Measurements from ENCODE around the gene FBF1. TPM values are rescaled to one million over a fixed set of nuclear protein-coding genes. Genes with fewer than 3 reads are reported as not detected.

FBF1 gene
- total and polyA plus RNA-seq, 2 of the 4 experiments (the other 2 are of a cell fraction): 4.5 to 8.0 TPM

DNA sequence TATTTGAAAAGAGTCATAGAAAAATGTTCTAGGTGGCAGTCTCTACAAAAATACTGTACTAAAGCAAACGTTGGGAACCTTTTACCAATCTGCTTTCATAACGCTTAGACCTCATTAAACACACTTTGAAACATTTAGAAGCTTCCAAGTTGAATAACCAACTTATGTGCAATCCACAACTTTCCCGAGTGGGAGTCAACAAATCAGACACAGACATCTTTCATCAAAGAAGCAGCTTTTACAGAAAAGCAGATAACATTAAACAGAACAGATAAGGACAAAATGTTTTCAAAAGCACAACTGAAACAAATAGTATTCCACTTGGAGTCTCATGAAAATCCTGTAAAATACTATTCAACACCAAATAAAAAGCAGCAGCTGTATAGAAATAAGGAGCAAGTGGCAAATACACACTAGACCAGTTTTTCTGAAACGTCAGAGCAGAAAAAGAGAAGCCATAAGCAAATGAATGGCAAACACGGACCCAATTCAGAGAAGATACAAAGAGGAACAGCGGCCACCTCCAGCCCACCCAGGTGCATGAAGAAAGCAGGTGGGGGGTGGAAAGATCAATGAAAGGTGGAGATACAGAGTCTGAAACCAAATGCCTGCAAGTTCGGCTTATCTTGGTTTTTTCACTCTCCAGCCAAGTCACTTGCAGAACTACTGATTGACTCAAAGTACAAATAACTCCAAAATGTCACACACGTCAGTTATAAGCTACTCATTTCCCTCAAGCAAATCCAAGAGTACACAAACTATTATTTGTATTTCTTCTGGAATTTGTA, 18.4 kb upstream of the FBF1 start:
- Histone ChIP-seq H3K4me2 (ENCODE audit: low read depth, low read length) (no peak overlapping the region), H3K9ac (ENCODE audit: low read depth, low read length) (no peak overlapping the region), H3K9me1 (ENCODE audit: insufficient read depth, low read length) (no peaks in the 10 kb centered on the region; the same call in 1 of the 2 replicates), H2BK5ac (ENCODE audit: low read depth, low read length, poor library complexity, severe bottlenecking) (no peak overlapping the region), H2BK20ac (ENCODE audit: low read depth, low read length) (no peak overlapping the region), H3K4ac (ENCODE audit: low read depth, low read length) (no peak overlapping the region), H3K36me3 (ENCODE audit: control insufficient read depth, insufficient read depth, low read length) (peaks cover 18% of the 10 kb centered on the region), H3K23ac (ENCODE audit: low read depth, low read length) (no peak overlapping the region), H4K8ac (ENCODE audit: low read depth in 2 of 2, low read length in 2 of 2) (no peak overlapping the region), H3K4me1 (ENCODE audit: control insufficient read depth, insufficient read depth, low read length) (0 out of 2 replicates have a peak, but pooled peaks cover 2% of the 10 kb centered on the region), H3K27me3 (ENCODE audit: control insufficient read depth, insufficient read depth, low read length) (no peaks in the 10 kb centered on the region), H4K91ac (ENCODE audit: insufficient read depth, low read depth, low read length) (no peak overlapping the region), H2BK120ac (ENCODE audit: low read depth, low read length) (no peak overlapping the region), H3K4me3 (ENCODE audit: insufficient read depth, low read depth, low read length) (no peak overlapping the region), H2AK5ac (ENCODE audit: low read depth, low read length) (no peak overlapping the region), H3K56ac (ENCODE audit: extremely low read depth, insufficient read depth, low read length) (no peak overlapping the region), H2AFZ (replicated peaks; ENCODE audit: low read length, poor library complexity) (no peak overlapping the region), H2AK9ac (replicated peaks; ENCODE audit: low read depth, low read length, poor library complexity) (no peak overlapping the region), H4K20me1 (ENCODE audit: insufficient read depth, low read length) (peaks cover 4% of the 10 kb centered on the region; the same call in 1 of the 2 replicates), H3K9me3 (ENCODE audit: control insufficient read depth, insufficient read depth, low read length) (no peaks in the 10 kb centered on the region), H3K18ac (ENCODE audit: low read depth, low read length) (no peak overlapping the region), H4K5ac (ENCODE audit: low read depth, low read length) (no peak overlapping the region), H3K27ac (ENCODE audit: insufficient read depth, low read length) (no peak overlapping the region), H3K79me1 (ENCODE audit: low read depth in 1 of 2, low read length in 2 of 2) (peaks cover 22 to 44% of the 10 kb centered on the region in 2 experiments), H2BK15ac (ENCODE audit: low read depth, low read length) (no peak overlapping the region), H3K14ac (replicated peaks; ENCODE audit: low read depth, low read length) (no peak overlapping the region)
- in situ Hi-C loops (cut with MboI; ENCODE audit: low sequenced_read_pairs): no loop called here
- 14% methylated on average over 2 of the region's 8 CpGs; no CpG with 5 or more reads in 1 of the 2 experiments for WGBS, 2 experiments (ENCODE audit: extremely low coverage in 2 of 2, insufficient read length in 1 of 2)
- ATAC-seq (ENCODE audit: low read depth) (no peak), DNase-seq (no peak)
- no TSS peak for BruUV-seq (replicated peaks)
- TF ChIP-seq NFE2L2 (IDR thresholded peaks at IDR 0.05; ENCODE audit: low read depth, low read length): no peak
- TF ChIP-seq CHD1 (IDR thresholded peaks at IDR 0.05; ENCODE audit: low read depth, low read length): no peak
- no peak for TF ChIP-seq RFX5 (IDR thresholded peaks at IDR 0.05; ENCODE audit: low read depth, low read length)
- TF ChIP-seq RCOR1 (IDR thresholded peaks at IDR 0.05; ENCODE audit: insufficient replicate concordance, low read length): no peak
- TF ChIP-seq SMC3 (IDR thresholded peaks at IDR 0.05; ENCODE audit: low read depth, low read length): no peak
- TF ChIP-seq MAZ (IDR thresholded peaks at IDR 0.05; ENCODE audit: borderline replicate concordance, low read depth, low read length): no peak
- TF ChIP-seq BHLHE40 (IDR thresholded peaks at IDR 0.05; ENCODE audit: low read depth, low read length): no peak
- TF ChIP-seq POLR2A (IDR thresholded peaks at IDR 0.05; ENCODE audit: low read depth, low read length): no peak
- TF ChIP-seq MXI1 (IDR thresholded peaks at IDR 0.05; ENCODE audit: borderline replicate concordance, low read depth, low read length): no peak
- TF ChIP-seq, protein P1, sequence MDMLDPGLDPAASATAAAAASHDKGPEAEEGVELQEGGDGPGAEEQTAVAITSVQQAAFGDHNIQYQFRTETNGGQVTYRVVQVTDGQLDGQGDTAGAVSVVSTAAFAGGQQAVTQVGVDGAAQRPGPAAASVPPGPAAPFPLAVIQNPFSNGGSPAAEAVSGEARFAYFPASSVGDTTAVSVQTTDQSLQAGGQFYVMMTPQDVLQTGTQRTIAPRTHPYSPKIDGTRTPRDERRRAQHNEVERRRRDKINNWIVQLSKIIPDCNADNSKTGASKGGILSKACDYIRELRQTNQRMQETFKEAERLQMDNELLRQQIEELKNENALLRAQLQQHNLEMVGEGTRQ (IDR thresholded peaks at IDR 0.05; ENCODE audit: low read depth, low read length): no peak
- no peak for TF ChIP-seq FOS (IDR thresholded peaks at IDR 0.05; ENCODE audit: low read depth, low read length)
- no peak for TF ChIP-seq MAFK (IDR thresholded peaks at IDR 0.05; ENCODE audit: low read depth, low read length)
- TF ChIP-seq RAD21 (IDR thresholded peaks at IDR 0.05; ENCODE audit: low read length): no peak
- TF ChIP-seq, protein P2, sequence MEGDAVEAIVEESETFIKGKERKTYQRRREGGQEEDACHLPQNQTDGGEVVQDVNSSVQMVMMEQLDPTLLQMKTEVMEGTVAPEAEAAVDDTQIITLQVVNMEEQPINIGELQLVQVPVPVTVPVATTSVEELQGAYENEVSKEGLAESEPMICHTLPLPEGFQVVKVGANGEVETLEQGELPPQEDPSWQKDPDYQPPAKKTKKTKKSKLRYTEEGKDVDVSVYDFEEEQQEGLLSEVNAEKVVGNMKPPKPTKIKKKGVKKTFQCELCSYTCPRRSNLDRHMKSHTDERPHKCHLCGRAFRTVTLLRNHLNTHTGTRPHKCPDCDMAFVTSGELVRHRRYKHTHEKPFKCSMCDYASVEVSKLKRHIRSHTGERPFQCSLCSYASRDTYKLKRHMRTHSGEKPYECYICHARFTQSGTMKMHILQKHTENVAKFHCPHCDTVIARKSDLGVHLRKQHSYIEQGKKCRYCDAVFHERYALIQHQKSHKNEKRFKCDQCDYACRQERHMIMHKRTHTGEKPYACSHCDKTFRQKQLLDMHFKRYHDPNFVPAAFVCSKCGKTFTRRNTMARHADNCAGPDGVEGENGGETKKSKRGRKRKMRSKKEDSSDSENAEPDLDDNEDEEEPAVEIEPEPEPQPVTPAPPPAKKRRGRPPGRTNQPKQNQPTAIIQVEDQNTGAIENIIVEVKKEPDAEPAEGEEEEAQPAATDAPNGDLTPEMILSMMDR (conservative IDR thresholded peaks at IDR 0.05; ENCODE audit: low read depth, low read length): no peak
- ChIA-PET CTCF (interaction anchor here (0.9 to 1.0 kb wide), 2 partner anchors 13 to 18 kb away, joined by 3 read pairs; partner anchors contain the start of gene FBF1), POLR2A (ENCODE audit: unreplicated experiment) (no interaction called here)
- intact Hi-C loops (cut with micrococcal nuclease): no loop called here
- dilution Hi-C loops (cut with HindIII; ENCODE audit: low sequenced_read_pairs, unreplicated experiment): no loop called here
